ENCODE results near the gene CDS2.
"Not testable (repeated sequence)": the region's sequence is repeated elsewhere in the genome, so short reads cannot be mapped to it uniquely, and the experiment has no call there.

GRCh38 chr20:5099909-5100308, 26.9 kb upstream of the CDS2 start:
- not testable (repeated sequence) for TF ChIP-seq POLR2A (IDR thresholded peaks at IDR 0.05; ENCODE audit: low read length); GATA1 (IDR thresholded peaks at IDR 0.05; ENCODE audit: low read depth, low read length)

All from erythroblast (primary cell).